HG02798 (cell line): ENCODE results near the gene ARL2BP.

Experiments
- ATAC-seq: cut with Tn5 transposase; IDR thresholded peaks from one replicate; pipeline ENCODE4 v1.9.1; 2021; ENCODE audit warnings: mild to moderate bottlenecking; ENCODE audit not compliant: unreplicated experiment, poor library complexity

ARL2BP gene

GRCh38 chr16:57234707-57235092 lies 10.4 kb upstream of the ARL2BP start:
- ATAC-seq, result no peak

GRCh38 chr16:57235128-57236021 lies 9.7 kb upstream of the ARL2BP start:
- no peak for ATAC-seq

GRCh38 chr16:57236022-57236350 lies 9.1 kb upstream of the ARL2BP start:
- no peak for ATAC-seq

- no peak for ATAC-seq
These were observed 6.4 kb upstream of the ARL2BP start for GRCh38 chr16:57238682-57239081.

GRCh38 chr16:57239107-57239506 lies 6.0 kb upstream of the ARL2BP start:
- ATAC-seq, result no peak

GRCh38 chr16:57240851-57241250 lies 4.2 kb upstream of the ARL2BP start:
- ATAC-seq, result no peak

- no peak for ATAC-seq
These were observed 2.4 kb upstream of the ARL2BP start for GRCh38 chr16:57242650-57243049.

- no peak for ATAC-seq
These were observed 644 bp upstream of the ARL2BP start for GRCh38 chr16:57244463-57244766.

- ATAC-seq, result no peak
These were observed 534 bp downstream of the ARL2BP start for GRCh38 chr16:57245472-57246113.

GRCh38 chr16:57251352-57251751 lies 6.3 kb downstream of the ARL2BP start:
- ATAC-seq, result no peak

- no peak for ATAC-seq
These were observed 7.2 kb downstream of the ARL2BP start for GRCh38 chr16:57252148-57252721.

GRCh38 chr16:57253466-57253865 lies 8.4 kb downstream of the ARL2BP start:
- no peak for ATAC-seq

- ATAC-seq, result no peak
These were observed 10.8 kb downstream of the ARL2BP start for GRCh38 chr16:57255686-57256415.

GRCh38 chr16:57256601-57257395 lies 11.7 kb downstream of the ARL2BP start:
- no peak for ATAC-seq

- no peak for ATAC-seq
These were observed 12.5 kb downstream of the ARL2BP start for GRCh38 chr16:57257455-57258070.

- no peak for ATAC-seq
These were observed 13.3 kb downstream of the ARL2BP start for GRCh38 chr16:57258226-57258909.

GRCh38 chr16:57258910-57259475 lies 13.9 kb downstream of the ARL2BP start:
- no peak for ATAC-seq

GRCh38 chr16:57260294-57260929 lies 15.4 kb downstream of the ARL2BP start:
- peak; percentile 43 for ATAC-seq
